ENCODE data around the gene GPR25.

Gene GPR25

DNA sequence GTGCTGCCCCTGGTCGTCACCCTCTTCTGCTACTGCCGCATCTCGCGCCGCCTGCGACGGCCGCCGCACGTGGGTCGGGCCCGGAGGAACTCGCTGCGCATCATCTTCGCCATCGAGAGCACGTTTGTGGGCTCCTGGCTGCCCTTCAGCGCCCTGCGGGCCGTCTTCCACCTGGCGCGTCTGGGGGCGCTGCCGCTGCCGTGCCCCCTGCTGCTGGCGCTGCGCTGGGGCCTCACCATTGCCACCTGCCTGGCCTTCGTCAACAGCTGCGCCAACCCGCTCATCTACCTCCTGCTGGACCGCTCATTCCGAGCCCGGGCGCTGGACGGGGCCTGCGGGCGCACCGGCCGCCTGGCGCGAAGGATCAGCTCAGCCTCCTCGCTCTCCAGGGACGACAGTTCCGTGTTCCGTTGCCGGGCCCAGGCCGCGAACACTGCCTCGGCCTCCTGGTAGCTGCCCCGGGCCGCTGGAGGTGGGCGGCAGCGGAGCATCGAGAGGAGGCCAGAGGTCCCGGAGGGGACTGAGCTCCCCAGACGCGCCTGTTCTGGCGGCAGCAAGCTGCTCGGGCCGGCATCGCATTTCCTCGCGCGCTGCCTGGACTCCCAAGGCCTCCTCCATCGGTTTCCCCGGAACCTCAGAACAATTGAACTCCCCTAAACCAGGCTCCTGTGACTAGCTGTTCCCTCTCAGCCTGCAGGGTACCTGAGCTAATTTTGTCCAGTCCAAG is 1.1 kb downstream of the GPR25 start:
- no peak for DNase-seq

DNA sequence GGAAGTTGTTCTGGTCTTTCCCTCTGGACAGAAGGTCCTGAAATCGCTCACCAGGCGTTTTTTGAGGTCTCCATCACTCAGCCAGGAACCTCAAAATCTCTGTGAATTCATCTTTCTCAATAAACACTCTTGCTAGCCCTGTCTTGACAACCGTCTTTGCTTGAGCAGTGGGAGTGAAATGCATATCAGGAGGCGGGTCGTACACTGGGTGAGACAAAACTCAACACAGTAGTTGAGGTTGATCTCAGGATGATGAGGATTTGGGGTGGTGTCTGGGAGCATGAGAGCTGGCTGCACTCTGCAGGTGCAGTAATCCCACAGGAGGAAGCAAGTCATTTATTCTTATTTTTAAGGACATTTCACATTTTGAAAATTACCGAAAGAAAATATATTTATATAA is 1.9 kb downstream of the GPR25 start:
- no peak for DNase-seq

DNA sequence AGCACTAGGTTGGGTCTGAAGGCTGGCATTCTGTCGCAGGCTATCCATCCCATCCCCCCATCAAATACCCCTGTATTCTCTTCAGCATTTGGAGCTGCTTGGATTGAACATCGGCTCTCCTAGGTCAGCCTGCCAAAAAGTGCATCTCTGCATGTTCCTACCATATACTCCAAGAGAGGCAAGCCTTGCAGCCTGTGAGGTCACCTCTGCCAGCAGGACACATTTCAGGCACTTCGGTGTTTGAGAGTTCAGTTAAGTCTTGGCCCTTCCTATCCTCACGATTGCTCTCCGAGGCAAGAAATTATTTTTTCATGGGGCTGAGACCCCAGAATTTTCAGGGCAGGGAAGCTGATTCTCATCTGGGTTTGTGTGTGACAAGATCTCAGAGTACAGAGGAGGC is 2.6 kb downstream of the GPR25 start:
- DNase-seq = no peak

DNA sequence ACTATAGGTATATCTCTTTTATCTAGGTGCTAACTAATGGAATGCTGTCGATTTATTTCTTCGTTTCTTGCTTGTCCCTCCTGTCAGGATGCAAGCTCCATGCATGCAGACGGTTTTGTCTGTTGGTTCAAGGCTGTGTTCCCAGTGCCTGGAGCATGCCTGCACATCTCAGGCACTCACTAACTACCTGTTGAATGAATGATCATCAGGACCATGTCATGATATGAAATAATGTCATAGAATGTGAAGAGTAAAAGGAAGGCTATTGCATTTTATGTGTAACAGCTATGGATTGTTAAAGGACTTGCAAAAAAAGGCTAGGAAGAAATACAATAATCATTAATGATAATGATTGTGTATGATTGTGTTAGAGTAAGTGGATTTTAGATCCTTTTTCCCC is 4.2 kb downstream of the GPR25 start:
- no peak for DNase-seq

DNA sequence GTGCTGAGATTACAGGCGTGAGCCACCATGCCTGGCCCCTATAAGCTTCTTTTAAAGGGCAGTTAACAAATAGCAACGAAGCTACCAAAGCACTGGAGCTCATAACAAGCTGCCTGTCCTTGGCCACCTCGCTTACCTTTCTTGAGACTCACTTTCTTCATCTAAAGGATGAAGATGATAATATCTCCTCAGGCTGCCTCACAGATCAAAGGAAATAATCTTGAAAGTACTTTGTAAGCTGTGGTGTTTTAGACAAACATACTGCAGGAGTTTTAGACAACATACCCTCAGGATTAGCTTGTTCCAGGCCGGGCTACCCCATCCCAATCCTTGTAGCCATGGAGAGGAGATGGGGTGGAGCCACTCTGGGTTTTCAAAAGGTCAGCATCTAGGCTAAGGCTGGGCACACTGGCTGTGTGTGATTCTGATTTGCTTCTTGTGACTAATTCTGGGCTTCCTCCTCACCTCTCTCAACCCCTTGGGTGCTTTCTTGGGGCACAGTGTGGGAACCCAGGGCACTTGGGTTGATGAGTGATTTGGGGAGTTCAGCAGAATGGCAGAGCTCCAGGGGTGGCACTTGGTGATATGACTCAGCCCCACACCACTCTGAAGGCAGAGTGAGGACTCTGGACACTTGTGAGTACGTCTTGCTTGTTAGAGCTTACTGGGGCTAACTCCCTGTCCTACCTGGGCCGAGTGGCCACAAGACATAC is 5.2 kb downstream of the GPR25 start:
- DNase-seq = no peak

DNA sequence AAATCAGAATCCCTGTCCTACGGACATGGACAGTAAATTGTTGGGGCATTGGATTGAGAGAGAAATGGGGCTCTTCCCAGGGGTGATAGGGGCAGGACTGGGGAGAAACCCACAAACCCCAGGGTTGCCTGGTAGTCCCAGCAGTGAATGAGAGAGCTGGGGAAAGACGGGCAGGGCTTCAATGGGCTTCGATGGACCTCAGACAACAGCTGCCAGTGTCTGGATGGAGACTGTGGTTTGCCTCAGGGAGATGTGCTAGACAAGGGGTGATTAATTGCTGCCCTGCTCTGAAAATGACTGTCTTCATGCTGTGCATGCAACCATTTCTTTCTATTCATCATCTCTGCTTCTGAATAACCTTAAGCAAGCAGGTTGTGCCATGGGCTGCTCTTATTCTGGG is 7.4 kb downstream of the GPR25 start:
- peak; percentile 18 for DNase-seq

DNA sequence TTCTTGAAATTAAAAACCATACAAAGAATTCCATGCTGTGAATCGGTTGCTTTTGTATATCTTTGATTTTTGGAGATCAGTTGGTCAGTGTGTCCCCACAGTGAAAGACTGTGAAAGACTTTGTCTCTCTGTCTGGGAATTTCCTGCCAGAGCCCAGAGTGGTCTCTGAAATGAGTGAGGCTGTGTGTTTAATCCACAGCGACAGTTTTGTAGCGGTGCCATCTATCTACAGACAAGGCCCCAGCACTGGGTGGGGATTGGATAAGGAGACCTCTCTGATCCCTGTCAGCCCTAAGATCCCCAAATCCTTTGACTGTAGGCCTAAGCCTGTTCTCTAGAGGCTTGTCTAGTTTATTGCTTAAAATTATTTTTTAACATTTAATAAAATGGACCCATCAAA is 10.3 kb downstream of the GPR25 start:
- no peak for DNase-seq

DNA sequence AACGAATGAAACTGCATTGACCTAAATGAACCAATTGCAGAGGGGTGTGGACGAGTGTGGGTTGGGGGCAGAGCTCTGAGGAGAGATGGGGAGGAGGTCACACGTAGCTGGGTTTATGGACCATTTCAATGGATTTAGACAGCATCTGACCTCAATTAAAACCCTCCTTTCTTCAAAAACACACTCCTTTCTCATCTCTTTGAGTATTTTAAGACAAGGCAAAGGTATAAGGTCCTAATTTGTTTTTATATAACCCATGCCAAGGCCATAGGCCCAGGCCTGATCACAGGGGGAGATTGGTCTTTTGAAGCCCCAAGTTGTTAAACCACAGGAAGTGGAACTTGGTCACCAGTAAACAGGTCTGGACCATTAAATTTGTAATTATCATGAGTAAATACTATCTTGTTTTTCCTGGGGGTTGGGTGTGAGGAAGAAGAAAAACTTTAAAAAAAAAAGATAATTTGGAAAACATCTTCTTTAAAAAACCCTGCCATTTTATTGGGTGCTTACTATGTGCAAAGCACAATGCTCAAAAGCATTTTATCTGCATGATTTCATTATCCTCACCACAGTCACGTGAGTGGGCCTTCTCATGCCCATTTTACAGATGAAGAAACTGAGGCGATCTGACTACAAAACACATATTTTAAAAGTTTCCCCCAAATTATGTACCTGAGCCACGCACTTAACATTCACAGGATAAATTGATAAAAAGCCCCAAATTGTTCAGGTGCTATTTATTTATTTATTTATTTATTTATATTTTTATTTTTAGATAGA is 13.0 kb downstream of the GPR25 start:
- DNase-seq = no peak

DNA sequence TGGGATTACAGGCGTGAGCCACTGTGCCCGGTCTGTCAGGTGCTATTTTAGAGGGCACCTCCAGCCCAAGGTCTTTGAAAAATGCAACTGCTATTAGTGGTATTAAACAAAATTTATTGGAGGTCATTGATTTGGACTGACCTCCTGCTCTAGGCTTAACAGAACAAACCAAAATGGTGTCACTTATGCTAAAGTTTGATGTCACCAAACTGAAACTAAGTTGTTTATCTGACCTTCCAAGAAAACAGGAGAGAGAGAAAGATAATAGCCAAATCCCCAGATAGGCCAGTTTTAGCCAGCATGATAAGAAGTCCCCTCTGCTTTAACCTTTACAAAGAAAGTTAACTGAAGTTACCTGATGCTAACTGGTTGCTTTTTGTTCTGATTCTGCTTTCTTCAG is 13.8 kb downstream of the GPR25 start:
- no peak for DNase-seq

DNA sequence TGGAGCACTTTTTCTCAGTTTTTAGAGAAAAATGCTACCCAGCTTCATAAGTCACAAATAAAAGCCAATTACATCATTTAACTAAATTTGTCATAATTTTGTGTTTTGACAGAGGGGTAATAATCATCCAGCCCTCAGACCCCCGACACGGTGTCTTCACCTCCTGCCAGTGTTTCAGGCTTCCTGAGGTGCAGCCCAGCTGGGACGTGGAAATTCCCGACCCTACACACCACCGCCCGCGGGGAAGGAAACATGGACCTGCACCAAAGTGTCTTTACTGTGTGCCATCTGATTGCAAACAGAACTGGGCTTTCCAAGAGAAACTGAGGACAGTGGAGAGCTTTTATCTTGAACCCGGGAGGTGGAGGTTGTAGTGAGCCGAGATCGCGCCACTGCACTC is 14.3 kb downstream of the GPR25 start:
- no peak for DNase-seq

DNA sequence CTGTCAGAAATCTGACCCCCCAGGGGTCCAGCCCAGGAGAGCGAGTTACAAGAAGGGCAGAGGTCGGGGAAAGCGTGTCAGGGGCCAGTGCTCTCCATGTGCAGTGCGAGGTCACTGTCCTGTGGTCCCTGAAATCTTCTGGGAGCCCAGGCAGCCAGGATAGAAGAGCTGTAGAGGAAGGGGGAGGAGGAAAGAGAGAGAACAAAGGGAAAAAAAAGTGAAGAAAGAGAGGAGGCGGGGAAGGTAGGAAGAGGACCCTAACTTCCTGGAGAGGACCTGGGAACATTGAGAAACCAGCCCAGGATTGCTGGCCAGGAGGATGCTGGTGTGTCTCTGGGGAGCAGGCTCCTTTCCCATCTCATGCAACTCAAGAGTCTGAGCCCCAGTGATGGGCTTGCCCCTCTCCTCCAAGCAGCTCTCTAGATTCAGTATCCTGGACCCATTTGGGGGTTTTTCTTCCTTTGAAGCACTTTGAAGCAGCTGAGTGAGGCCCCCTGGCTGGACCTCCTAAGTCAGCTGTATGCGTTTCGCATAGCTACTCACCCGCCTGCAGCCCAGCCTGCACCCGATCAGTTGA is 15.1 kb downstream of the GPR25 start:
- DNase-seq = no peak

DNA sequence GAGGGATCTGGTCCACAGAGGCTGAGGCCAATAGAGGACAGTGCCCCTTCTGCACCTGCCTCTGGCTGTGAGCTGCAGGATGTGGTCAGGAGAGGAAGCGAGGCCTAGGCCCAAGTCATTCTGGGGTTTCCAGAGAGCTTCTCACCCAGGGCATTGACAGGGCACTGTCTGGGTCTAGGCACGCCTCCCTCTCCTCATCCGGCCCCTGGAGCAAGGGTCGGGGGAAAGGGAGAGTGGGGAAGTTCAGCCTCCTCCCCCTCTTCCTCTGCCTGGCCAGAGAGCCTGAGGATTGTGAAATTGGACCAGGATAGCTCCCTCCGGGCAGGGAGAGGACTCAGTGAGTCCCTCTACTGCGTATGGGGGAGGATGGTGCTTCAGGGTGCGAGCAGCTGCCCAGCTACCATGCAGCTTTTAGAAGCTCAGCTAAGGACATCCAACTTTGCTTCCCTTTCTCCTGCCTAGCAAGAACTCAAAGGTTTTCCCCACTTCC is 15.6 kb downstream of the GPR25 start:
- peak; percentile 83 for DNase-seq

DNA sequence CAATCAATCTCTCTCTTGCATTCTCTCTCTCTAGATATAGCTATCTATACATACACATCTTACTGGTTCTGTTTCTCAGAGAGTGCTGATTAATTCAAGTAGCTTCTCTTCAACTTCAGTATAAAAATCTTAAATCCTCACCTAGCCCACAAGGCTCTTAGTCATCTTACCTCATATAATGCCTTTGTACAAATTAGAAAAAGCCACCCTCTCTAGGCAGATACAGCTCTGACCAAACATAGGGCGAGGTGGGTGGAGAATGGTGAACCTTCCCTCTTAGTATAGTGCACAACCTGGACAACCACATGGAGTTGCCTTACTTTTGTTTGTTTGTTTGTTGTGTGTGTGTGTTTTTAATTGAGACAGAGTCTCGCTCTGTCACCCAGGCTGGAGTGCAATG is 16.8 kb downstream of the GPR25 start:
- no peak for DNase-seq

DNA sequence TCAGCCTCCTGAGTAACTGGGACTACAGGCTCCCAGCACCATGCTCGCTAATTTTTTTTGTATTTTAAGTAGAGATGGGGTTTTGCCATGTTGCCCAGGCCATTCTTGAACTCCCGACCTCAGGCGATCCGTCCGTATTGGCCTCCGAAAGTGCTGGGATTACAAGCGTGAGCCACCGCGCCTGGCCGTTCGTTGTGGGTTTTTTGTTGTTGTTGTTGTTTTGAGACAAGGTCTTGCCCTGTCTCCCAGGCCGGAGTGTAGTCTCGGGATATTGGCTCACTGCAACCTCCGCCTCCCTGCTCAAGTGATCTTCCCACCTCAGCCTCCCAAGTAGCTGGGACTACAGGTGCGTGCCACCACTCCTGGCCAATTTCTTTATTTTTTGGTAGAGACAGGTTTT is 17.2 kb downstream of the GPR25 start:
- DNase-seq = no peak

DNA sequence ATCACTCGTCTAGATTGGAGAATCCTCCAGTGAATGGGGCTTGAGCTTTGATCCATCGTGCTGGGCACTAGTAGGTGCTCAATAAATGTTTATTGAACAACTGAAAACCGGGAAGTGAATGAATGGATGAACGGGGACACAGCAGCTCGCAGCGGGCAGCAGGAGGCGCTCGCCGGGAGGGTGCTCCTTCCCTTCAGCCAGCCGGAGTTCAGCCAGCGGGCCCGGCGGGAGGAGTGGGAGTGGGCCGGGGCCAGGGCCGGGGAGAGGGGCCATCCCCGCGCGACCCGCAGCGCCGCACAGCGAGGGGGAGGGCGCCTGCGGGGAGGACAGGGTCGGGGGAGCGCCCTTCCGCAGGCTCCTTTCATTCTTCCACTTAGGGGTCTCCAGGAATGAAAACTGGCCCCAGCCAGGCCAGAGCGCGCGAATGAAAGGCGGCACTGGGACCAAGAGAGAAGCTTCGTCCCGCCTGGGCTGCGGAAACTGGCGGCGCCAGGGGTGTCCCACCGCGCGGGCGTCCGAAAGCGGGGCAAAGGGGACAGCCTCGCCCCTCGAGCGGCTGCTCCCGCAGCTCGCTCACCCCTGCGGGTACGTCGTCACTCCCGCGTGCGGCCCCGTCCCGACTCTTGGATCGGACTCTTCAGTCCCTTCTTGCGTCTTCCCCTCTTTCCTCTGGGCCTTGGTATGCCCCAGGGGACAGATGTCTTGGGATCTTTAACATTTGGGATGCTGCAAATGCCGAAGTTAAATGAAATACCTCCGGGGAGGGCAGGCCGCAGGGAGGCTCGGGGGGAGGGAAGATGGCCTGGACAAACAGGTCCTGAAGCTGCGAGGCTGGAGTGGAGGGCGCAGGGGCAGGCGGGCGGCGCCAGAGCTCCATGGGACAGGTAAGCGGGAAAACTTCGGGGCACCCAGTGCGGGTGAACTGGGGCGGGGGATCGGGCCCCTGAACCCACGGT is 18.3 kb downstream of the GPR25 start:
- no peak for DNase-seq

DNA sequence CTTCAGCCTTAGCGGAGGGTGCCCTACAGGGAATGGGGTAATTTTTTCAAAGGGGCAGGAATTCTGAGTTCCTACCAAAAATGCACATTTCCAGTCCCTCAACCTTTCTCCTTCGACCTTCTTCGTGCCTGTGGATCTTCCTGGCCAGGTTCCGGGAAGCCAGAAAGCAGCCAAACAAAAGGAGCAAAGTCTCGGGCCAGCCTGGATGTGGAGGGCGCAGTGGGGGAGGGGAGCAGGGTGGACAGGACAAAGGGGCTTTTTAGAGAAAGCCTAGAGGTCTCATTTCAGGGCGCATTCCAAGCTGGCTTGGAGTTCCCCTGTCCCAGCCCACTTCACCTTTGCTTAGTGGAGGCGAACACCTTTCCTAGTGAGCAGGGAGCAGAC is 19.0 kb downstream of the GPR25 start:
- DNase-seq = no peak

DNA sequence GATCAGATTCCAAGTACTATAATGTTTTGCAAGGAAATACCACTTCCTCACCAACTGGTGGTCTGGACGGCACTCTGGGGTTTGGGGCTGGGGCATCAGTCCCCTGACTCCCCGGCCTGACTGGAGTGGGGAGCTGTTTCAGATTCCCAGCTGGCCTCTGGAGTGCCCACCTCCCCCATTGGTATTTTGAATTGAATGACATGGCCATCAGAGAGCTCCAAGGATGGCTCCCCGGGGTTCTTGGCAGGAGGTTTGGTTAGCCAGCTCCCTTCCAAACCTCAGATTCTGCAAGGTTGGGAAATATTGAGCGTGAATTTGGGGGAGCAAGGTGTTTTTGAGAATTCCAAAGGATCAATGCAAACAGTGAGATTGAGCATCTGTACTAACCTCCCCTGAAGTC is 19.8 kb downstream of the GPR25 start:
- DNase-seq = no peak

DNA sequence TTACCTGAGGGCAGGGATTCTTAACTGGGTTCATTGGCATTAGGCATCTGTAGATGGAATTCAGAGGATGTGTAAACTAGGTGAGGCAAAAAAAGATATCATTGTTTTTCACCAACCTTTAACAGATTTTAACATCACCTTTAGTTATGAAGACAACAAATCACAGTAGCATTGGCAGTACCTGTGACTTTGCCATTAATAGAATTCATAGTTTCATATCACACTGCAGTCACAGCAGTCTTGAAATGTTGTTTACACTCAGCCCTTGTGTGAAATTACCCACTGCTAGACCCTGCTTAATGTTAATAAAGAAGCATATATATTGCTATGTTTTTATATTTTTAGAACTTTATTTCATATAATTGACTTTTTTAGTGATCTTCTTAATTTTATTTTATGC is 20.2 kb downstream of the GPR25 start:
- no peak for DNase-seq

DNA sequence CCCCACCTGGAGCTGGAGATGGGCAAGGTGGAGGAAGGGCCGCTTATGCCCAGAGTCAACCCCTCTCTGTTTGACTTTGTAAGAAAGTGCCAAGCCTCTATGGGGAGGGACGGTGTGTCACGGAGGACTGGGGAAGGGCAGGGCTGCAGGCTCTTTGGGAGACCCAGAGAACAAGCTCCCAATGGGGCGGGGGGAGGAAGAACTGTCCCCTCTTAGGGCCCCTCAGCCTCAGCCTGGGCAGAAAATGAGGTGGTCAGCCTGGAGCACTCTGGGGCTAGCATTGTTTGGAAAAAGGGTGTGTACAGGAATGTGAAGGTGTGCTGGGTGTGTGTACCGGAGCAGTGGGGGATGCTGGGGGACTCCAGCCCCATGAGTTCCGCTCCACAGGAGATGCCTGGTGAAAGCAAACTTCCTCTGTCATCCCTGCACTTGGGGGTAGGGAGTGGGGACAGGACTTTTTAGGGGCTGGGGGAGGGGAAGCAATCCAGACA is 20.7 kb downstream of the GPR25 start:
- no peak for DNase-seq

DNA sequence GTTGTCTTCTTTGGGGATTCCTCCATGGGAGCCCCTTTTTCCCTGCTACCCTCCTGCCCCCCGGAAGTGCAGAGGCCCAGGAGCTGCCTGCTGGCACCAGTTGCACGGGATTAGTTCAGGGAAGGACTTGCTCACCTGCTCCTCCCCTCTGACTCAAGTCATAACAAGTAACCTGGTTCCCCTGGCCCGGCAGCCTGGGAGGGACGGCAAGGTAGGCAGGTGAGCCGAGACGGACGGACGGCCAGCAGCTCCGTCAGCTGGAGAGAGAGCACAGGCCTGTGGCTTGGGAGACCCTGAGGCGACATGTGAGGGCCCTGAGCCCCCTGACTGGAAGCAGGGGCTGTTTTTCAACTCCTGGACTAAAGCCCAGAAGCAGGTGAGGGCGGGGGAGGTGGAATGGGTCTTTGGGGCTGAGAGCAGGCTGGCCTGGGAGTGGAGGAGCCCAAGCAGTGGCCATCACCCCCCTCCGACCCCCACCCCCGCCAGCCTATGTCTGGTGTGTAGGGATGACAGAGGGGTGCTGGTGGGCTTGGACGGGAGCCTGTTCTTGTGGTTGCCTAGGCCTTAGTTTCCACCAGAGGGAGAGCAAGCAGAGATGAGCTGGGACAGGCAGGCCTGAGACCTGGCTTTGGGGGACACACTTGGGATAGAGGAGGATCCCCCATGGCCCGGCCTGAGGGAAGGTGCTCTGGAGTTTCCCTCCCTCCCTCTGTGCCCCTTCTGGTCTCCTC is 22.1 kb downstream of the GPR25 start, which contains the start of gene INAVA:
Gene INAVA, plus strand, starts transcription at position 189 of the 731 bp plus-strand sequence. CDS start 3,501 bp downstream, outside the sequence.
- DNase-seq = no peak

DNA sequence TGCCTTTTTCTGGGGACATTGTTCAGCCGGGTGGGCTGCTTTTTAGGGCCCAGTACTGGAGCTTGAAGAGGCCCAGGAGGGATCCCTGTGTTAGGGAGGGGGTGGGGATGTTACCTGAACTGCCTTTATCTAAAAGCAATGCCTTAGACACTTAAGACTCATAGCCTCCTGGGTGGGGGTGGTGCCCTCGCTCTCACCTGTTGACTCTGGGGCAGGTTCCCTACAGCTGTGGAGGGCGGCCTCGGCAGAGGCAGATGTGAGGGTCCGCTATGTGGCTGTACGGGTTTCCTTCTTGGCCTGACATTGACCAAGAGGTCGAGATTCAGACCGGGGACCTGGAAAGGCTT is 22.6 kb downstream of the GPR25 start:
- no peak for DNase-seq
